ENCODE results near the gene RXYLT1.
"Not testable (repeated sequence)": the region's sequence is repeated elsewhere in the genome, so short reads cannot be mapped to it uniquely, and the experiment has no call there.

RXYLT1 gene, protein sequence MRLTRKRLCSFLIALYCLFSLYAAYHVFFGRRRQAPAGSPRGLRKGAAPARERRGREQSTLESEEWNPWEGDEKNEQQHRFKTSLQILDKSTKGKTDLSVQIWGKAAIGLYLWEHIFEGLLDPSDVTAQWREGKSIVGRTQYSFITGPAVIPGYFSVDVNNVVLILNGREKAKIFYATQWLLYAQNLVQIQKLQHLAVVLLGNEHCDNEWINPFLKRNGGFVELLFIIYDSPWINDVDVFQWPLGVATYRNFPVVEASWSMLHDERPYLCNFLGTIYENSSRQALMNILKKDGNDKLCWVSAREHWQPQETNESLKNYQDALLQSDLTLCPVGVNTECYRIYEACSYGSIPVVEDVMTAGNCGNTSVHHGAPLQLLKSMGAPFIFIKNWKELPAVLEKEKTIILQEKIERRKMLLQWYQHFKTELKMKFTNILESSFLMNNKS

DNA sequence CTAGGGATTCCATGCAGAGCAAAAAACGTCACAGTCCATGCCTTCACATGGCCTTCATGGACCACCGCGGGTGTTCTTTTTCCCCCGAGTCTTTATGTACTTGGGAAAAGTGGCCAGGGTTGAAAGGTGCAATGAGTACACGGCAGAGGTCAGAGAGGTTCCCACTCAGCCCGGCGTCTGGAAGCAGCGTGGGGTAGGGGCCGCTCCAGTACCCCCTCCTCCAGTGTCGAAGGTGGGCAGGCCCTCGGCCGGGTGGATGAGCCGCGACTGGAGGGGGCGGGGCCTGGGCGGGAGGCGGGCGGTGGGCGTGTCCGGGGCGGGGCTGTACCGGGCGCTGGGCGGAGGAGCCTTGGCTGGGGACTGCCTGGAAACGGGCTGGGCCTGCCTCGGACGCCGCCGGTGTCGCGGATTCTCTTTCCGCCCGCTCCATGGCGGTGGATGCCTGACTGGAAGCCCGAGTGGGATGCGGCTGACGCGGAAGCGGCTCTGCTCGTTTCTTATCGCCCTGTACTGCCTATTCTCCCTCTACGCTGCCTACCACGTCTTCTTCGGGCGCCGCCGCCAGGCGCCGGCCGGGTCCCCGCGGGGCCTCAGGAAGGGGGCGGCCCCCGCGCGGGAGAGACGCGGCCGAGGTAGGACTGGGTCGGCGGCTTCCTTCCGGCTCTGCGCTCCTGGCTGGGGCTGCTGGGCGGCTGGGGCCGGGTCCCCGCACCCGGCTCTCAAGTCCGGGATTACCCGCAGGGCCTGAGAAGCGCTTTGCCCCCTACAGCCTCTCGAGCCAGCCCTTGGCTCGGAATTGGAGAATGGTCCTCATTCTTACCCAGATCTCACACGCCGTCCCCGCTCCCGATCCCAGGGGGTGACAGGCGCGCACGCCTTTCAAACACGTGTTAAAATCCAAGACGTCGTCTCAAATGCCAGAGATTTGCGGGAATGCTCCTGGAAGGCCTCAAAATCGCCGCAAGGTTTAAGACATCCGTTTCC lies at the start of gene RXYLT1:
Gene RXYLT1, plus strand, starts transcription at position 412 of the 984 bp plus-strand sequence. Its CDS starts 52 bp downstream, at position 464.
- DNase-seq, result peak; percentile 80

DNA sequence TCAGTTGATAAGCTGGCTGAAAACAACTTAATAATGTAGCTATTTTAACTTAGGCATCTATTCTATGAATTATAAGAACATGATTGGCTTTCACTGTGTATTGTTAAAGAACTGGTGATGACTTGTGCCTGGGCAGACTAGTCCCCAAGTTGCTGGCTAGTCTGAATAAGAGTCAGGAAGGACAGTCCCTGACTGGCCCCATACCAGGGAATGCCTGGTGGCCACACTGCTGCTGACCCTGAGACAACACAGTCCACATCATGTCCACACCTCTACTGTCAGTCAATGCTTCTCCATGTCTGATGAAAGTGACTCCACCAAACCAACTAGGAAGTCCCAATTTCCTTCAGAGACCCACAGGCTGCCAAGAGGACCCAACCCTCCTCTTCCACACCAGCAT lies 46.9 kb upstream of the RXYLT1 start:
- not testable (repeated sequence) for DNase-seq

- not testable (repeated sequence) for DNase-seq
Observed at GRCh38 chr12:63733585-63733984, 46.1 kb upstream of the RXYLT1 start.

- DNase-seq, result not testable (repeated sequence)
Observed at GRCh38 chr12:63740551-63740950, 39.2 kb upstream of the RXYLT1 start.

DNA sequence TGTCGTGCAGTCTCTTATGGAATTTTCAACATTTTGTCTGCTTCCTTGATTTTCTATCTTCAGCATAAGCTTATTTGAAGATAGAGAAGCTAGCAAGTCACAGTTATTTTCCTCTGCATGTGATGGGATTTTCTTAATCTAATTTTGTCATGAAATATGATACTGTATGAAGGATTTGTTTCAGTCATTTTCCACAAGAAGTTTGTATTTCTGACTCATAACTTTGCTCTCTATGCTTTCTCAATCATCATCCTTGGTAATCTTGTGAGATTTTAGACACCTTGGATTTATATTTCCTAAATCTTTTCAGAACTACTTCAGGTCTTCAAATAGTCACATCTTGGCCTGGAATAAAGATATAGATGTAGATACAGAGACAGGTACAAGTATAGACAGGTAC lies 38.3 kb upstream of the RXYLT1 start:
- peak; percentile 24 for DNase-seq

GRCh38 chr12:63744110-63744509 lies 35.6 kb upstream of the RXYLT1 start:
- DNase-seq, result peak; percentile 79

DNA sequence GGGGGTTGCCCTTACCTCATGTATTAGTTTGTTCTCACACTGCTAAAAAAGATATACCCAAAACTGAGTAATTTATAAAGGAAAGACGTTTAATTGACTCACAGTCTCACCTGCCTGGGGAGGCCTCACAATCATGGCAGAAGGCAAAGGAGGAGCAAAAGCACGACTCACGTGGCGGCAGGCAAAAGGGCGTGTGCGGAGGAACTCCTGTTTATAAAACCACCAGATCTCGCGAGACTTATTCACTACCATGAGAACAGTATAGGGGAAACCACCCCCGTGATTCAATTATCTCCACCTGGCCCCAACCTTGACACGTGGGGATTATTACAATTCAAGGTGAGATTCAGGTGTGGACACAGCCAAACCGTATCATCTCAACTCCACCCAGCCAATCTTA lies 33.2 kb upstream of the RXYLT1 start:
- DNase-seq, result not testable (repeated sequence)

- not testable (repeated sequence) for DNase-seq
Observed at GRCh38 chr12:63747136-63747535, 32.6 kb upstream of the RXYLT1 start.

- DNase-seq, result no peak
Observed at GRCh38 chr12:63747553-63747952, 32.2 kb upstream of the RXYLT1 start.

GRCh38 chr12:63752283-63752682 lies 27.4 kb upstream of the RXYLT1 start:
- no peak for DNase-seq

- peak; percentile 25 for DNase-seq
Observed at GRCh38 chr12:63752841-63753240, 26.9 kb upstream of the RXYLT1 start.

GRCh38 chr12:63753743-63754142 lies 26.0 kb upstream of the RXYLT1 start:
- DNase-seq, result peak; percentile 4

DNA sequence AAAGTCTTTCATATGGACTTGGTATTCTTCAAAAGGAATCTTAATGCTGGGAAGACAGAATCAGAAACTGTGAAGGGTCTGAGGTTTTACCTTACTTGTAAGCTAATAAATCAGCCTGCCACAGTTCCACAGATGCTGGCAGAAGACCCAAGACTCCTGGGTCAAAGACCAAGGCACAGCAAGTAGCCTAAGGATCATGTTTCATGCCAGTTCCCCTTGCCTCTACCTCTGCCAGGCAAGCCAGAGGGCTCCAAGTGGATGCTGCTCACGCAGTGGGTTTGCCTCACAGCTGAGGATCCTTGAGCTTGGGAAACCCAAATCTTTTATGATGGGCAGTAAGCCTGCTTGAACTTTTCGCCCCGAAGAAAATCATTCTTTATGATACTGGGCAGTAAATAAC lies 15.2 kb upstream of the RXYLT1 start:
- no peak for DNase-seq

GRCh38 chr12:63766498-63766897 lies 13.2 kb upstream of the RXYLT1 start:
- DNase-seq, result no peak

DNA sequence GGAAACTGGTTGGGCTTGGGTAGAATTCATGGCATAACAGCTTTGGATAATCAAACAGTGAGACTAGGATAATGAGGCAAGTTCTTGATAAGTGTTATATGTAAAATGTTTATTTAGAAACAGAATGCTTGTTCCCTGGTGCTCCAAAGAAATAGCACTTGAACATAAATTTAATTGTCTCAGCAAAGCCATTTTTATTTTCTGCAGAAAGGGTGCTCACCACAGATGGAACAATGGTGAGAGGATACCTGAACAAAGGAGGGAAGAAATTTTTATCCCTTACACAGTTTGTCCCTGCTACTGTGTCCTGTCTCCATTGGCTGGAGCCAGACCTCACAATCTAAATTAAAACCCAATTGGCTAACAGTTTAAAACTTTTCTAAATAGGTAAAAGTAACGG lies 9.3 kb upstream of the RXYLT1 start:
- no peak for DNase-seq

- no peak for DNase-seq
Observed at GRCh38 chr12:63777340-63777739, 2.4 kb upstream of the RXYLT1 start.

DNA sequence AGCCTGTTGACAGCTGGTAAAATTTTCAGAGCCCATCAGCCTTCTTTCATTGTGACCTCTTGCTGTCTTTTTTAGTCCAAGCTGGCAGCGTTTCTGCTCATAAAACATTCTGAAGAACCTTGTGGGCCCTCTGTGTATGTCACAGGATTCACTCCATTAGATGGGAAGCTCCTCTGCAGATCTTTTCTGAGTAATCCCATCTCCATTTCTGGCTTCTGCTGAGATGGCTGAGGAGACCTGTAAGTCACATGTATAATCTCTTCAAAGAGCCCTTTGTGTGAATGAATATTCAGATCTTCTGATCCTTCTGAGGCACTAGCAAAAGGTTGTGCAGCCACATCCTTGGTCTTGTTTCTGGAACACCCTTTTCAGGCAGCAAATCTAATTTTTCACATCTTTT lies 2.8 kb downstream of the RXYLT1 start:
- DNase-seq, result no peak

GRCh38 chr12:63787306-63787705 lies 7.6 kb downstream of the RXYLT1 start:
- DNase-seq, result peak; percentile 65

GRCh38 chr12:63790608-63790945 lies 10.9 kb downstream of the RXYLT1 start:
- no peak for DNase-seq

DNA sequence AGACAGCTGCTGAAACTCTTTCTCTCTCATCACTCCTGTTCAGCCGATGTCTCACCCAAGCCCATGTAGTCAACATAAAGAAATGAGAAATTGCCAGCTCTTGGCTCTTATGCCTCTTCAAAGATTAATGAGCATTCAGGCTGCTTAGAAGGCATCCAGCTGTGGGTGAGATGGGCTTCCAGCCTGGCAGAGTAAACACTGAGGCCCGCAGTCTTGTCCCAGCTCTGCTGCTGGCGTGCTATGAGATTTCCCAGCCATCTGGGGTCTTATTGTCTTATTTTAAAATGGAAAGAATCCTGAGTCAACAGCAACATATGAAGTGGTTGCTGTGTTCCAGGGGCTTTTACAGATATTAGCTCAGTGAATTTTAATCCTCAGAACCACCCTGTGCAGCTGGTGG lies 12.6 kb downstream of the RXYLT1 start:
- DNase-seq, result no peak

DNA sequence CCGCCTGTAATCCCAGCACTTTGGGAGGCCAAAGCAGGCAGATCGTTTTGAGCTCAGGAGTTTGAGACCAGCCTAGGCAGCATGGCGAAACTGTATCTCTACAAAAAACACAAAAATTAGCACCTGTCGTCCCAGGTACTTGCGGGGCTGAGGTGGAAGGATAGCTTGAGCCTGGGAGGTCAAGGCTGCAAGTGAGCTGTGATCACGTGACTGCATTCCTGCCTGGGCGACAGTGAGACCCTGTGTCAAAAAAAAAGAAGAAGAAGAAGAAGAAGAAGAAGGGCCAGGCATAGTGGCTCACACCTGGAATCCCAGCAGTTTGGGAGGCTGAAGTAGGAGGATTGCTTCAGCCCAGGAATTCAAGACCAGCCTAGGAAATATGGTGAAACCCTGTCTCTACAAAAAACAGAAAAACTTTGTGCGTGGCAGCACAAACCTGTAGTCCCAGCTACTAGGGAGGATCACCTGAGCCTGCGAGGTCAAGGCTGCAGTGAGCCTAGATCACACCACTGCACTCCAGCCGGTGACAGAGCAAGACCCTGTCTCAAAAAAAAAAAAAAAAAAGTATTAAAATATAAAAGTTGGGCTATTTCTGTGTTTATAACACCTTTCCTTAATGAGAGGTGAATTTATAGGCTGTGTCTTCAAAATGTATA lies 15.5 kb downstream of the RXYLT1 start:
- no peak for DNase-seq

DNA sequence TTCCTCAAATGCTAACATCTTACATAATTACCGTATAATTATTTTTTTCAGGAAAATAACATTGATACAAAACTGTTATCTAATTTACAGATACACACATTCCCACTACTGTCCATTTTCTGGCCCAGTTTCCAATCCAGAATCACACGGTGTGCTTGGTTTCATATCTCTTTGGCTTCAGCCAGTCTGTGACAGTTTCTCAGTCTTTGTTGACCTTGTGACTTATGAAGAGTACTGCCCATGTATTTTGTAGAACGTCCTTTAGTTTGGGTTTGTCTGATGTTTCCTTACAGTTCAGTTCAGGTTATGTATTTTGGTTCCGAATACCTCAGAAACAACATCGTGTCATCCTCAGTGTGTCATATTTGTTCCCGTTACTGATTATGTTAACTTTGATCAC lies 16.2 kb downstream of the RXYLT1 start:
- no peak for DNase-seq

DNA sequence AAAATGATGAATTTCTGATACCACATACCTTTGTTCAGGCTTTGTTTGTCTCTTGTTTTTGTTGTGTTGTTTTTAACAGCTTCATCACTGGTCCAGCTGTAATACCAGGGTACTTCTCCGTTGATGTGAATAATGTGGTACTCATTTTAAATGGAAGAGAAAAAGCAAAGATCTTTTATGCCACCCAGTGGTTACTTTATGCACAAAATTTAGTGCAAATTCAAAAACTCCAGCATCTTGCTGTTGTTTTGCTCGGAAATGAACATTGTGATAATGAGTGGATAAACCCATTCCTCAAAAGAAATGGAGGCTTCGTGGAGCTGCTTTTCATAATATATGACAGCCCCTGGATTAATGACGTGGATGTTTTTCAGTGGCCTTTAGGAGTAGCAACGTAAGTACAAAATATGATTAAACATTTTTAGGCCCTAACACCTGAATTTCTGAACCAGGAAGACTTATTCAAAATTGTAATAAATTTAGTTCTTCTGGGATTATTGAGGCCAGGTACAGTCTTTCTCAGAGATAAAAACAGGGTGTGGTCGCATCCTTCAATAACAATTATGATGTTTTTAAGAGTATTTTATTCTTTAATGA lies 22.4 kb downstream of the RXYLT1 start:
- peak; percentile 20 for DNase-seq

All from fibroblast of skin of right biceps (primary cell).